GM20000 (cell line): ENCODE results near the gene TMEM143.

ENCODE experiments used
- DNase-seq: peaks from one replicate; pipeline ENCODE4 v3.0.0; 2012; ENCODE audit warnings: low spot score
- TF ChIP-seq, protein P1 (sequence below): IDR thresholded peaks from 2 replicates; pipeline ENCODE4 v1.5.1; 2012; ENCODE audit warnings: mild to moderate bottlenecking, control low read depth; ENCODE audit errors: extremely low read depth, missing control alignments

TMEM143 gene

GRCh38 chr19:48363500-48363809 is 285 bp downstream of the TMEM143 start:
- DNase-seq = no peak
- TF ChIP-seq, protein P1, sequence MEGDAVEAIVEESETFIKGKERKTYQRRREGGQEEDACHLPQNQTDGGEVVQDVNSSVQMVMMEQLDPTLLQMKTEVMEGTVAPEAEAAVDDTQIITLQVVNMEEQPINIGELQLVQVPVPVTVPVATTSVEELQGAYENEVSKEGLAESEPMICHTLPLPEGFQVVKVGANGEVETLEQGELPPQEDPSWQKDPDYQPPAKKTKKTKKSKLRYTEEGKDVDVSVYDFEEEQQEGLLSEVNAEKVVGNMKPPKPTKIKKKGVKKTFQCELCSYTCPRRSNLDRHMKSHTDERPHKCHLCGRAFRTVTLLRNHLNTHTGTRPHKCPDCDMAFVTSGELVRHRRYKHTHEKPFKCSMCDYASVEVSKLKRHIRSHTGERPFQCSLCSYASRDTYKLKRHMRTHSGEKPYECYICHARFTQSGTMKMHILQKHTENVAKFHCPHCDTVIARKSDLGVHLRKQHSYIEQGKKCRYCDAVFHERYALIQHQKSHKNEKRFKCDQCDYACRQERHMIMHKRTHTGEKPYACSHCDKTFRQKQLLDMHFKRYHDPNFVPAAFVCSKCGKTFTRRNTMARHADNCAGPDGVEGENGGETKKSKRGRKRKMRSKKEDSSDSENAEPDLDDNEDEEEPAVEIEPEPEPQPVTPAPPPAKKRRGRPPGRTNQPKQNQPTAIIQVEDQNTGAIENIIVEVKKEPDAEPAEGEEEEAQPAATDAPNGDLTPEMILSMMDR = no peak

GRCh38 chr19:48362716-48363499 is 832 bp downstream of the TMEM143 start:
- TF ChIP-seq, protein P1 = no peak
- DNase-seq = peak; percentile 88

- TF ChIP-seq, protein P1 = no peak
- no peak for DNase-seq
Measured at GRCh38 chr19:48361912-48362311, 1.8 kb downstream of the TMEM143 start.

- TF ChIP-seq, protein P1 = no peak
- DNase-seq = no peak
Measured at GRCh38 chr19:48359123-48359522, 4.6 kb downstream of the TMEM143 start.

GRCh38 chr19:48355365-48355954 is 8.3 kb downstream of the TMEM143 start:
- TF ChIP-seq, protein P1 = no peak
- DNase-seq = no peak

GRCh38 chr19:48354332-48354992 is 9.3 kb downstream of the TMEM143 start:
- TF ChIP-seq, protein P1 = no peak
- DNase-seq = no peak

GRCh38 chr19:48353677-48354076 is 10.1 kb downstream of the TMEM143 start:
- no peak for DNase-seq
- TF ChIP-seq, protein P1 = no peak
